Activated CD4-positive, alpha-beta T cell treated with anti-CD3 and anti-CD28 coated beads, Interleukin-2, amount 50 U/mL, for 16 hours (primary cell): ENCODE measurements around the gene ARSI.

Source experiments
- DNase-seq: peaks from one replicate; pipeline ENCODE4 v3.0.0-alpha.2; 2020

The ARSI gene

GRCh38 chr5:150305557-150305956 lies 2.9 kb upstream of the ARSI start:
- DNase-seq: no peak

DNA sequence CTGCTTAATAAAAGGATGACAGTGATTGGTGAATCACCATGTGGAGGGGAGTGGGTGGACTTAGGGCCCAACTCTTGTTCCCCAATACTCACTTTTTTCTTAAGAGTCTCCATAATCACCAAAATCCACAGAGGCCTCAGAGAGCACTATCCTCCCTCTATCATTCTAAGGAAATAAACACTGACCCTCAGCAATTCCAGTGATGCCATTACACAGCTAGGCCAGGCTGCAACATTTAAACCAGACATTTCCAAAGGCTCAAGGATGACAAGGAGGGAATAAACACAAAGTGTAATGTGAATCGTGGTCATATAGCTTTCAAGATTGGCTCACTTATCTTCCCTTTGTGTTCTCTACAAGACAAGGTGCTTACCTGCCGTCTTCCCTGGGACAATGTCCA lies 2.4 kb upstream of the ARSI start:
- no peak for DNase-seq

GRCh38 chr5:150304481-150305081 lies 1.9 kb upstream of the ARSI start:
- DNase-seq: no peak

DNA sequence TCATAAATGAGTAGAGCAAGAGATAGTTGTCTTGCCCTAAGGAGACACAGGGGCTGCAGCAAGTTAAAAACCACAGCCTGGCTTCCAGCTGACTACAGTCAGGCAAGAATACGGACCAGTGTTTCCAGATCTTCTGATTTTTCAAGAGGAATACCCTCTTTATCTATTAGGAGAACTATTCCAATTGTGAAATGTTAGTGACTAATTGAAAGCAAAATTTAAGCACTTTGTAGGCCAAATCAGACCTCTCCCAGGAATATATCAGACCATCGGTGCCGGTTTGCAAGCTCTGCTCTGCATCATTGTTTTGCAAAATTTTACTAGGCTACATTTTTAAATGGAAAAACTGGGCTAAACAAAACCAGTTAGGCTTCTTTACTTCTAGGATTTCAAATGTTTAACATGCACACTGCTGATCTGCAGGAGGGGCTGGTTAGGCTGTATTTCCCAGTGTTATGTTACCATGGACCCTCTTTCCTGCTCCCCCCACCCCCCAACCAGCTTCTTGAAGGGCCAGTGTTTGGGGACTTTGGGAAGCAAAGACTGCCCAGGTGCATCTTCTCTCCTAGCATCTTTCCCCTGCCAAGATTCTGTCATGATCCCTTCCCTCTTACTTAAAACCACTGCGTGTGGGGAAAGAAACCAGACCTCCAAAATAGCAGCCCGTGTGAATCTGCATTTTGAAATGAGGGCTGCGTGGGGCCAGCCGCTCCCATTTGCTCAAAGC lies 1.1 kb upstream of the ARSI start:
- DNase-seq: no peak

GRCh38 chr5:150303070-150303615 lies 438 bp upstream of the ARSI start:
- no peak for DNase-seq

- no peak for DNase-seq
Observed at GRCh38 chr5:150301901-150302300, 804 bp downstream of the ARSI start.

- DNase-seq: no peak
Observed at GRCh38 chr5:150301170-150301505, 1.6 kb downstream of the ARSI start.

DNA sequence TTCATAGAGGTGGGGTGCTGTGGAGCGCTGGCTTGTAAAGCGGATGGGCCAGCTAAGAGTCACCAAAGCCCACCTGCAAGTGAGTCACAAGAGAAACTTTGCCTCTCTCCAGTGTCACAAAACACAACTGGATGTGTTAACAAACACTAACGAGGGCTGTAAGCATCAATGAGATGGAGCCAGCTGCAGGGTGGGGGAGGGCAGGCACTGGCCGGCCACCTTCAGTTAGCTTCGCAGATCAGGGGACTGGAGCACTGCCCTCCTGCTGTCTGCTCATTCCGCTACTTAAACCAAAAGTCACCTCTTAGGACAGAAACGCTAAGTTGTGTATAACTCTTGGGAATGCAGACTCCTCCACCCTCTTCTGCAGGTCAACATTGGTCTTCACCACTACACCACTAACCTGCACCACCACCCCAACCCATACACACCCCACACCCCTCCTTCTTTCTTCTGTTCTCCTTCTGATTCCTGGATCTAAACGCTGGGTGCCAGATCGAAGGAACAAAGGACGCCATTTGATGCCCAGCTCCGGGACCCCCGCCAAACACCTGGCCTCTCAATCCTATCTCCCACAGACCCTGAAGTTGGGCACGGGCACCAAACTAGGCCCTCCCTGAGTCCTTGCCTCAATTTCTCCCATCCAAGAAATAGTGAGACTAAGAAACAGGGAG lies 2.1 kb downstream of the ARSI start:
- no peak for DNase-seq

DNA sequence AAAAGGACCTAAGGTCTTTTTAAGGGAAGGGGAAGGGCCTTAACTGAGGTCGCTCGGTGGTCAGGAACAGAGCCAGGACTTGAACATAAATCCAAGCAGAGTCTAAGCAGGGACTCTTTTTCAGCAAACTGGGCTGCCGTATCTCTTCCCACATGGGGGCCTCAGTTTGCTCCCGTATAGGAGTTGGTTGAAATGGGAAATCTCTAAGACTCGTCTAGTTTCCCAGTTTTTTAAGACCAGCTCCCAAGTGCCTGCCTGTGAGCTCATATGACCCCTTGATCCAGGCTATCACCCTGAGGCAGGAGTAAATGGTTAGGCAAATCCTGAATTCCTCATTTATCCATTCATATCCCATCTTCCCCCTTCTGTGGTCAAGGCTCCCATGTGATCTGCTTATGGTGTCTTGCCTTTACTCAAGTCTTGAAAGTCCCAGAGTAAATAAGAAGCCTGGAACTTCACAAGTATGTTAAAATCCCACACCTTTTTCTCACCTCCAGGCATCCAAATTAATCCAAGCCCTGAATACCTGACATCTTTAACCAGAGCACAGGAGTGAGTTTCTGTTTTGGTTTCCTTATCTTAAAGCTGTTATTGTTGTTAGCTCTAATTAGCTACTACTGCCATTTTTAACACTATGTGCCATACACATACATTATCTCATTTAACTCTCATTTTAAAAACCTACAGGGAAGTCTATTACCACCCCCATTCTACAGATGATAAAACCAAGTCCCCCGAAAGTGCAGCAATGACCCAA lies 3.0 kb downstream of the ARSI start:
- DNase-seq: no peak

DNA sequence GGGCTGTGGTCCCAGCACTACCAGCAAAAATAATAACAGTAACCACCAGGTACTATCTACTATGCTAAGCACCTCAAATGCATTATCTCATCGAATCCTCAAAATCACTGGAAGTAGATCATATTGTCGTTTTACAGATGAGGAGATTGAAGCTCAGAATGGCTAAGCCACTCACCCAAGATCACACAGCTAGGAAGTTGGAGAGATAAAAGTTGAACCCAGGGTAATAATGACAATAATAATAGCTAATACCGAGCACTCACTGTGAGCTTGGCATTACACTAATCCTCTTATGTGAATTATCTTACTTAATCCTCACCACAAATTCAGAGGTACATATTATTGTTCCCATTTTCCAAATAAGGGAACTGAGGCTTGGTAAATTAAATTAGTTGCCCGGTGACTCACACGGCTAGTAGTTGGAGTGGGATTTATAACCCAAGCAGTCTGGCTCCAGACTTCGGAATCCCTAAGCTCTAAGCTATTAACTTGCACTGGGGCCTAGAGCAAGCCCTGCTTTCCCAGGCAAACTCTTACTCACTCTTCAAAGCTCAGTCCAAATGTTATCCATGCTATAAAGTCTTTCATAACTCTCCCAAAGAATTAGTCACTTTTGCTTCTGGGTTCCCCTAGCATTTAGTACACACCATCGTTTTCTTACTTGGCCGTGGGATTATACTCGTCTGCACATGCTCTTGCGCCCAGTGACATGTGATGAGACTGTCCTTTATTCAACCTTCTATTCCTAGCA lies 3.8 kb downstream of the ARSI start:
- no peak for DNase-seq

DNA sequence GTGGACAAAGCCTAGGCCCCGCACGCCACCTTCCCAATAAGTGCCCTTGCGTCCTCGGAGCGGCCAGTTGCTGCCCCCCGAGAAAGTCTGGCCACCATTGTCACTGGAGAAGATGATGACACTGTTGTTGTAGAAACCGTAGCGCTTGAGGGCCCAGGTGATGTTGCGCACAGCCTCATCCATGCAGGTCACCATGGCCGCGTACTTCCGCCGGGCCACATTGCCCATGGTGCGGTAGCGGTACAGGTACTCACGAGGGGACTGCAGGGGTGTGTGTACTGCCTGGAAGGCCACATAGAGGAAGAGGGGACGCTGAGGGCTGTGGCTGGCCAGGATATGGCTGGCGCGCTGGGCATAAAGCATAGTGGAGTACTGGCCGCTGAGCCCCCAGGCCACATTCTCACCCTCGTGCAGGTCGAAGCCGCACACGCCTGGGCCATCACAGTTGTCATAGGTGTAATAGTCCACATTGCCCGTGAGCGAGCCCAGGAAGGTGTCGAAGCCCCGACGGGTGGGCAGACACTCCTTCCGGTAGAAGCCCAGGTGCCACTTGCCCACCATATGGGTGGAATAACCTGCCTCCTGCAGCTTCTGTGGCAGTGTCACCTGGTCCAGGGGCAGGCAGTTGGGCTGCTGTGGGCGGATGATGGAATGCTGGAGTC lies 4.6 kb downstream of the ARSI start:
- DNase-seq: no peak

GRCh38 chr5:150297236-150297890 lies 5.3 kb downstream of the ARSI start:
- no peak for DNase-seq

GRCh38 chr5:150296496-150296895 lies 6.2 kb downstream of the ARSI start:
- no peak for DNase-seq

DNA sequence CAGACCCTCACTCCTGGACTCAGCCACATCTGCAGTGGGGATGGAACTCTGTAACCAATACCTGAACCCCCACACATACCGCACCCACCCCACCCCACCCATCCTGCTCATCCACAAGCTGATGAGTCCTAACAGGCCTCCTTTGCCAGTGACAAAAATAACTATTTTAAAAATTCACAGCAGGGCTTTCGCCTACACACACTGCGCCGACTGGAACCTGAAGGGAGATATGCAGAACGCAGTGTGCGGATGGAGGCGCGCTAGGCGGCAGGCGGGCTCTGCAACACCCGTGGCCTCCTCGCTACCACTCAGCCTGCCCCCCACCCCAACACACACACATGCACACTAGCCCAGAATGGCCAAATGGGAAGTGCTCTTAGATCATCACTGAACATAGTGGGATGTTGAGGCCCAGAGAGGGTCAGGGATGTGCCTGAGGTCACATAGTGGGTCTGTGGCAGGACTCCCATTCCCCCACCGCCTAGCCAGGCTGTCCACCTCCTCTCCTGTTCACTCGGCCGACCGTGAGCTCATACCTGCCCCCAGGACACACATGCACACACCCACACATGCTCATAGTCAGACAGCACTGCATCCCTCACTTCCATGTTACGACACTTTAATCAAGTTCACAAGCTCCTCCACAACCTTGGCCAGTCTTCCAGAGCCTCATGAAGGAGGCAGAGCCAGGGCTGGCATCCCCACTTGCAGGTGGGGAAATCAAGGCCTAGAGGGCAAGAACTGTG lies 6.8 kb downstream of the ARSI start:
- no peak for DNase-seq

- DNase-seq: no peak
Observed at GRCh38 chr5:150295172-150295634, 7.5 kb downstream of the ARSI start.

- no peak for DNase-seq
Observed at GRCh38 chr5:150294551-150295071, 8.1 kb downstream of the ARSI start.

- DNase-seq: no peak
Observed at GRCh38 chr5:150293091-150293941, 9.4 kb downstream of the ARSI start.

DNA sequence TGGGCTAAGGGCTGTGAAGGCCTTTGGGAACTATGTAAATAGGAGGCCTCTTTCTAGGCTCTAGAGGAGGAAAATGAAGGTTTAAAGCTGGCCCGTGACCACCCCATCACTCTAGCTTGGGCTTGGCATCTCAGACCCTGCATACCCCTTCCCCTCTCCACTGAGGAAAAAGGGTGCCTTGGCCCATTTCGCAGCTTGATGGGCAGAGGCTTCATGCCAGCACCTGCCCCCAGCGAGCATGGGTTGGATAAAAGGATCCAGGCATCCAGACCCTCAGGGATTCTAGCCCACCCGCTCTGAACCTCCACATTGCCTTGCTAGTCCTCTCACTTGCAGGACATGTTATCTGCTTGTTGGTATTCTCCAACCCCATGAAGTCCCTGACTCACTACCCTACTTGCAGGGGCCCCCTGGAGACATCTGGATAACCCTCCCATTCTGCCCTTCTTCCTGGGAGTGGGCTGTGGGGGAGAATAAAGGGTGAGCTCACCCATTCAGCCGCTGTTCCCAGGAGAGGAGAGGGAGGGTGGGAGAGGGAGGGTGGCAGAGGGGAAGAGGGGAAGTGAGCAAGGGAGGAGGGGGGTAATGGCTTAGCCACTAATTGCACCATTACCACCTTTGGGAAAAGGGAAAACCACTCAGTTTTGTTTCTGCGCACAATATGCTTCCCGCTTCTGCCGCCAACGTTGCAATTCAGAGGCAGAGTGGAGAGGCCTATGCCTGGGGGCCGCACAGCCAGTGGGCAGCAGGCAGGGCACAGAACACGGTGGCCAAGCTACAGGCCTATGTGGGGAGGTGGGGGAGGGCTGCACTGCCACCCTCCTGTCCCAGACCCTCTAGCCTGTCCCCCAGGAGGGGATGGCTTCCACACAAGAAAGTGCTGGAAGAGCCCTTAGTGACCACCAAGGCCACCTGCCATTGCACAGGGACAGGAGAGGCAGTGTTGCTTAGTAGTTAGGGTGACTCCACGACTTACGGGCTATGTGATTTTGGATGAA lies 11.0 kb downstream of the ARSI start:
- DNase-seq: no peak
